HCT116 (cell line): ENCODE measurements around the gene WDR35.

Experiments
- CTCF ChIP-seq, 3 experiments: fragments of 200-600 bp in 1 of 3; sonication (generic) in 1 of 3; IDR thresholded peaks in 2 of 3; conservative IDR thresholded peaks in 1 of 3; 2 replicates each; pipeline ENCODE4 v1.5.1; 2012 to 2017; ENCODE audit warnings: low read depth in 2 of 3, low read length in 2 of 3, antibody characterized with exemption in 1 of 3, borderline replicate concordance in 1 of 3, control low read depth in 1 of 3, mild to moderate bottlenecking in 1 of 3, mixed read lengths in 1 of 3, mixed run types in 1 of 3, moderate library complexity in 1 of 3; ENCODE audit not compliant: insufficient read depth in 1 of 3
- EGR1 ChIP-seq: IDR thresholded peaks from 2 replicates; pipeline ENCODE4 v1.6.1; 2012; ENCODE audit warnings: low read depth
- EZH2phosphoT487 ChIP-seq: fragments of 200-600 bp; IDR thresholded peaks from 2 replicates; pipeline ENCODE4 v1.6.1; 2018; ENCODE audit warnings: antibody characterized with exemption, borderline replicate concordance
- JUND ChIP-seq: IDR thresholded peaks from 2 replicates; pipeline ENCODE4 v1.6.1; 2012
- MAX ChIP-seq: IDR thresholded peaks from 2 replicates; pipeline ENCODE4 v1.6.1; 2012
- POLR2A ChIP-seq: IDR thresholded peaks from 2 replicates; pipeline ENCODE4 v1.7.0; 2011; ENCODE audit warnings: borderline replicate concordance; ENCODE audit not compliant: insufficient read depth, insufficient read length; ENCODE audit errors: extremely low read depth
- POLR2AphosphoS5 ChIP-seq: IDR thresholded peaks from 2 replicates; pipeline ENCODE4 v1.6.1; 2011; ENCODE audit warnings: mild to moderate bottlenecking, low read depth, low read length, moderate library complexity
- RAD21 ChIP-seq: IDR thresholded peaks from 2 replicates; pipeline ENCODE4 v1.6.1; 2012; ENCODE audit warnings: low read depth, mild to moderate bottlenecking
- SIN3A ChIP-seq: IDR thresholded peaks from 2 replicates; pipeline ENCODE4 v1.6.1; 2012; ENCODE audit warnings: low read depth

- no peak for TF ChIP-seq CTCF (IDR thresholded peaks at IDR 0.05 in 2 of 3, conservative IDR thresholded peaks at IDR 0.05 in 1 of 3; ENCODE audit: borderline replicate concordance in 1 of 3, insufficient read depth in 1 of 3, low read depth in 2 of 3, low read length in 2 of 3)
- TF ChIP-seq POLR2A: no peak
- no peak for TF ChIP-seq EZH2phosphoT487
- no peak for TF ChIP-seq SIN3A
- no peak for TF ChIP-seq RAD21
- TF ChIP-seq JUND: no peak
- no peak for TF ChIP-seq EGR1
- TF ChIP-seq MAX: no peak
- TF ChIP-seq POLR2AphosphoS5: no peak
Measured at GRCh38 chr2:20008703-20009102, 18.8 kb upstream of the WDR35 start.
